HepG2 (cell line): ENCODE results near the gene IRF4. TPM values are rescaled to one million over a fixed set of nuclear protein-coding genes. Genes with fewer than 3 reads are reported as not detected.

ENCODE experiments used
- FOXJ3 ChIP-seq: sonication (generic); formaldehyde crosslinking; IDR thresholded peaks from 2 replicates; pipeline ENCODE4 v1.4.0; 2020; ENCODE audit warnings: missing genetic modification reagents, mild to moderate bottlenecking, borderline replicate concordance
- GATA4 ChIP-seq: sonication (generic); IDR thresholded peaks from 2 replicates; pipeline ENCODE4 v1.6.1; 2016; ENCODE audit warnings: antibody characterized with exemption, low read depth, borderline replicate concordance
- GLMP ChIP-seq: sonication (generic); formaldehyde crosslinking; IDR thresholded peaks from 2 replicates; pipeline ENCODE4 v1.9.0; 2021; ENCODE audit warnings: missing genetic modification reagents, mild to moderate bottlenecking, borderline replicate concordance
- HBP1 ChIP-seq: IDR thresholded peaks from 2 replicates; pipeline ENCODE4 v1.6.1; 2016; ENCODE audit warnings: low read depth, control low read depth
- HDAC1 ChIP-seq: sonication (generic); formaldehyde crosslinking; IDR thresholded peaks from 2 replicates; pipeline ENCODE4 v1.5.1; 2020; ENCODE audit warnings: mild to moderate bottlenecking, missing genetic modification reagents
- HOXA7 ChIP-seq: sonication (generic); formaldehyde crosslinking; IDR thresholded peaks from 2 replicates; pipeline ENCODE4 v1.8.1; 2022; ENCODE audit warnings: mild to moderate bottlenecking, missing genetic modification reagents, moderate library complexity
- HOXD1 ChIP-seq: sonication (generic); formaldehyde crosslinking; IDR thresholded peaks from 2 replicates; pipeline ENCODE4 v1.5.0; 2020; ENCODE audit warnings: missing genetic modification reagents
- KLF15 ChIP-seq: sonication (generic); formaldehyde crosslinking; IDR thresholded peaks from 2 replicates; pipeline ENCODE4 v1.8.1; 2023; ENCODE audit warnings: borderline replicate concordance, mild to moderate bottlenecking, inconsistent platforms, missing genetic modification reagents, mixed read lengths
- KMT2A ChIP-seq: sonication (generic); formaldehyde crosslinking; IDR thresholded peaks from 2 replicates; pipeline ENCODE4 v1.4.0; 2020; ENCODE audit warnings: missing genetic modification reagents
- LBX2 ChIP-seq: sonication (generic); formaldehyde crosslinking; IDR thresholded peaks from 2 replicates; pipeline ENCODE4 v1.5.0; 2020; ENCODE audit warnings: missing genetic modification reagents, mild to moderate bottlenecking, borderline replicate concordance
- MXD1 ChIP-seq: sonication (generic); formaldehyde crosslinking; IDR thresholded peaks from 2 replicates; pipeline ENCODE4 v1.4.0; 2020; ENCODE audit warnings: mild to moderate bottlenecking, missing genetic modification reagents
- NR2C2 ChIP-seq: sonication (generic); formaldehyde crosslinking; IDR thresholded peaks from 2 replicates; pipeline ENCODE4 v1.4.0; 2020; ENCODE audit warnings: missing genetic modification reagents, mild to moderate bottlenecking, moderate library complexity, borderline replicate concordance
- PHF8 ChIP-seq: sonication (generic); formaldehyde crosslinking; IDR thresholded peaks from 2 replicates; pipeline ENCODE4 v1.5.0; 2020; ENCODE audit warnings: missing genetic modification reagents
- PPARG ChIP-seq: conservative IDR thresholded peaks from 2 replicates; pipeline ENCODE4 v1.6.1; 2016; ENCODE audit warnings: missing biosample characterization, missing genetic modification reagents
- PRPF4 ChIP-seq: fragments of 200-400 bp; formaldehyde crosslinking; IDR thresholded peaks from 2 replicates; pipeline ENCODE4 v1.6.1; 2016; ENCODE audit warnings: low read length, low read depth; ENCODE audit not compliant: poor library complexity, severe bottlenecking
- RBM39 ChIP-seq: fragments of 200-400 bp; formaldehyde crosslinking; IDR thresholded peaks from one replicate; pipeline ENCODE4 v1.6.1; 2018; ENCODE audit warnings: antibody characterized with exemption, mild to moderate bottlenecking, low read depth, low read length; ENCODE audit not compliant: poor library complexity, severe bottlenecking
- SALL2 ChIP-seq: sonication (generic); formaldehyde crosslinking; IDR thresholded peaks from 2 replicates; pipeline ENCODE4 v1.8.1; 2023; ENCODE audit warnings: mild to moderate bottlenecking, missing genetic modification reagents, inconsistent platforms
- SRSF1 ChIP-seq: fragments of 200-400 bp; formaldehyde crosslinking; optimal IDR thresholded peaks from 2 replicates; pipeline ENCODE3; 2017; ENCODE audit warnings: mild to moderate bottlenecking, low read depth, low read length, moderate library complexity
- SRSF4 ChIP-seq: fragments of 200-400 bp; formaldehyde crosslinking; IDR thresholded peaks from one replicate; pipeline ENCODE4 v1.6.1; 2018; ENCODE audit warnings: mild to moderate bottlenecking, low read depth, low read length, moderate library complexity; ENCODE audit not compliant: poor library complexity, severe bottlenecking
- SSRP1 ChIP-seq: IDR thresholded peaks from 2 replicates; pipeline ENCODE4 v1.6.1; 2016; ENCODE audit warnings: control low read depth
- XBP1 ChIP-seq: sonication (generic); formaldehyde crosslinking; IDR thresholded peaks from 2 replicates; pipeline ENCODE4 v1.5.0; 2020; ENCODE audit warnings: missing genetic modification reagents
- YEATS2 ChIP-seq: sonication (generic); formaldehyde crosslinking; IDR thresholded peaks from 2 replicates; pipeline ENCODE4 v1.4.0; 2020; ENCODE audit warnings: missing genetic modification reagents, borderline replicate concordance
- ZNF18 ChIP-seq: sonication (generic); formaldehyde crosslinking; IDR thresholded peaks from 2 replicates; pipeline ENCODE4 v1.8.0; 2022; ENCODE audit warnings: mild to moderate bottlenecking, missing genetic modification reagents; ENCODE audit not compliant: insufficient replicate concordance
- ZNF329 ChIP-seq: sonication (generic); formaldehyde crosslinking; IDR thresholded peaks from 2 replicates; pipeline ENCODE4 v1.9.0; 2021; ENCODE audit warnings: low read depth, mild to moderate bottlenecking, missing genetic modification reagents
- ZNF367 ChIP-seq: sonication (generic); formaldehyde crosslinking; IDR thresholded peaks from 2 replicates; pipeline ENCODE4 v1.4.0; 2020; ENCODE audit warnings: missing genetic modification reagents, borderline replicate concordance
- ZNF501 ChIP-seq: sonication (generic); formaldehyde crosslinking; IDR thresholded peaks from 2 replicates; pipeline ENCODE4 v1.5.1; 2020; ENCODE audit warnings: mild to moderate bottlenecking, moderate library complexity, missing genetic modification reagents
- polyA plus RNA-seq, 8 experiments: library from polyadenylated mRNA; depleted of rRNA in 3 of 8; stranded (reverse) in 7 of 8; unstranded in 1 of 8; fragments of >200 nt; fragmentation: Illumina TruSeq in 4 of 8; extraction: Trizol in 4 of 8; gene quantifications; 2 replicates each; pipeline versions ENCODE4 v1.2.1 to v1.2.3, GENCODE V29; 2011 to 2016; ENCODE audit warnings: low read depth in 4 of 8, missing spikeins in 1 of 8, mixed read lengths in 1 of 8; ENCODE audit not compliant: insufficient read depth in 1 of 8
- total RNA-seq, 5 experiments: library from RNA; depleted of rRNA; stranded (reverse); fragments of >200 nt; fragmentation: Illumina TruSeq; extraction: Trizol; gene quantifications; 2 replicates each; pipeline ENCODE4 v1.2.3, GENCODE V29; 2016; ENCODE audit warnings: low read depth in 1 of 5

IRF4 gene
- total and polyA plus RNA-seq, 2 of the 13 experiments (the other 11 are each of a cell fraction or from before 2014, with no cell fraction given), result 0.07 to 0.09 TPM

GRCh38 chr6:422433-423054 lies 31.0 kb downstream of the IRF4 start (continued):
- TF ChIP-seq SRSF4, result no peak
- TF ChIP-seq KLF15 (CRISPR knock-in tag), result no peak
- no peak for TF ChIP-seq SALL2
- TF ChIP-seq ZNF329 (CRISPR knock-in tag), result no peak
- no peak for TF ChIP-seq MXD1 (CRISPR knock-in tag)
- TF ChIP-seq GATA4, result no peak
- TF ChIP-seq PPARG (CRISPR knock-in tag), result no peak; the same call in 1 of the 2 replicates
- TF ChIP-seq NR2C2, result no peak
- no peak for TF ChIP-seq HOXD1 (CRISPR knock-in tag)
- TF ChIP-seq RBM39, result no peak
- no peak for TF ChIP-seq PHF8 (CRISPR knock-in tag)
- TF ChIP-seq YEATS2 (CRISPR knock-in tag), result no peak
- peak; percentile 48; the same call in 1 of the 2 replicates for TF ChIP-seq HBP1 (CRISPR knock-in tag)
- TF ChIP-seq HDAC1 (CRISPR knock-in tag), result no peak
- no peak for TF ChIP-seq PRPF4
- no peak for TF ChIP-seq XBP1
- no peak for TF ChIP-seq HOXA7 (CRISPR knock-in tag)
- TF ChIP-seq FOXJ3 (CRISPR knock-in tag), result no peak
- no peak for TF ChIP-seq SRSF1
- TF ChIP-seq ZNF367 (CRISPR knock-in tag), result no peak
- TF ChIP-seq ZNF501, result no peak; the same call in 1 of the 2 replicates
- TF ChIP-seq ZNF18 (CRISPR knock-in tag), result no peak
- TF ChIP-seq LBX2 (CRISPR knock-in tag), result no peak
- TF ChIP-seq SSRP1 (CRISPR knock-in tag), result no peak
- no peak for TF ChIP-seq KMT2A (CRISPR knock-in tag)
- TF ChIP-seq GLMP (CRISPR knock-in tag), result no peak
